Ishikawa (cell line): ENCODE data around the gene BIK.

Source experiments
- CEBPB ChIP-seq: IDR thresholded peaks from 2 replicates; pipeline ENCODE4 v1.6.1; 2012
- CREB1 ChIP-seq: IDR thresholded peaks from 2 replicates; pipeline ENCODE4 v1.6.1; 2012; ENCODE audit warnings: low read depth
- EGR1 ChIP-seq: IDR thresholded peaks from 2 replicates; pipeline ENCODE4 v1.6.1; 2012
- EP300 ChIP-seq: IDR thresholded peaks from 2 replicates; pipeline ENCODE4 v1.6.1; 2012; ENCODE audit warnings: borderline replicate concordance
- FOXM1 ChIP-seq: IDR thresholded peaks from 2 replicates; pipeline ENCODE4 v1.6.1; 2012; ENCODE audit warnings: low read depth, borderline replicate concordance
- NFIC ChIP-seq: IDR thresholded peaks from 2 replicates; pipeline ENCODE4 v1.6.1; 2012
- RAD21 ChIP-seq: IDR thresholded peaks from 2 replicates; pipeline ENCODE4 v1.6.1; 2012; ENCODE audit warnings: low read depth
- TAF1 ChIP-seq: IDR thresholded peaks from 2 replicates; pipeline ENCODE4 v1.6.1; 2012; ENCODE audit warnings: low read depth, mild to moderate bottlenecking
- TCF12 ChIP-seq: IDR thresholded peaks from 2 replicates; pipeline ENCODE4 v1.6.1; 2012; ENCODE audit warnings: low read depth
- TEAD4 ChIP-seq: IDR thresholded peaks from 2 replicates; pipeline ENCODE4 v1.6.1; 2012
- YY1 ChIP-seq: IDR thresholded peaks from 2 replicates; pipeline ENCODE4 v1.6.1; 2012; ENCODE audit warnings: low read depth
- ZBTB7A ChIP-seq: IDR thresholded peaks from 2 replicates; pipeline ENCODE4 v1.6.1; 2012; ENCODE audit warnings: low read depth
- TF ChIP-seq, protein P1 (sequence below): IDR thresholded peaks from 2 replicates; pipeline ENCODE4 v1.6.1; 2012
- TF ChIP-seq, protein P2 (sequence below): IDR thresholded peaks from 2 replicates; pipeline ENCODE4 v1.6.1; 2012
- TF ChIP-seq, protein P3 (sequence below): IDR thresholded peaks from 2 replicates; pipeline ENCODE4 v1.6.1; 2012; ENCODE audit warnings: low read depth, mild to moderate bottlenecking

BIK gene, protein sequence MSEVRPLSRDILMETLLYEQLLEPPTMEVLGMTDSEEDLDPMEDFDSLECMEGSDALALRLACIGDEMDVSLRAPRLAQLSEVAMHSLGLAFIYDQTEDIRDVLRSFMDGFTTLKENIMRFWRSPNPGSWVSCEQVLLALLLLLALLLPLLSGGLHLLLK

DNA sequence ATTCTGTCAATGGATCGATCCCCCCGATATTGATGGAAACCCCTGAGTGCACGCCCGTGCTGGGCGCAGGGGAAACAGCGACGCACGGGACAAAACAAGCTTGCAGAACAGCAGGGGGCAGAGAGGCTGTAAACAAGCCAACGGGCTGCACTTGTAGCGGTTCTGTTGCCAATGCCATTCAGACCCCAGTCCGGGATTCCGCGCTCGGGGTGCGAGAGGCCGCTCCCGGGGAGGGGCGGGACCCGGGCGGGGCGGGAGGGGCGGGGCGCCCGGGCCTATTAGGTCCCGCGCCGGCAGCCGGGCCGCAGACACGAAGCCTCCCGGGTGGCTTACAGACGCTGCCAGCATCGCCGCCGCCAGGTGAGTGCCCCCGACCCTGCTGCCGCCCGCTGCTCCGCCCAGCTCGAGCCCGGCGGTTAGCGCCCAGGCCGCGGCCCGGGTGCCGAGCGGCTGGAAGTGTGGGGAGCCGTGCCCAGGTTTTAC, at the start of gene BIK:
BIK (plus strand) TSS at position 307 of the 483 bp plus-strand sequence. CDS start 13,273 bp downstream, outside the sequence.
- no peak for TF ChIP-seq TEAD4
- TF ChIP-seq, protein P1, sequence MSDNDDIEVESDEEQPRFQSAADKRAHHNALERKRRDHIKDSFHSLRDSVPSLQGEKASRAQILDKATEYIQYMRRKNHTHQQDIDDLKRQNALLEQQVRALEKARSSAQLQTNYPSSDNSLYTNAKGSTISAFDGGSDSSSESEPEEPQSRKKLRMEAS, result no peak
- TF ChIP-seq YY1, result no peak
- TF ChIP-seq, protein P2, sequence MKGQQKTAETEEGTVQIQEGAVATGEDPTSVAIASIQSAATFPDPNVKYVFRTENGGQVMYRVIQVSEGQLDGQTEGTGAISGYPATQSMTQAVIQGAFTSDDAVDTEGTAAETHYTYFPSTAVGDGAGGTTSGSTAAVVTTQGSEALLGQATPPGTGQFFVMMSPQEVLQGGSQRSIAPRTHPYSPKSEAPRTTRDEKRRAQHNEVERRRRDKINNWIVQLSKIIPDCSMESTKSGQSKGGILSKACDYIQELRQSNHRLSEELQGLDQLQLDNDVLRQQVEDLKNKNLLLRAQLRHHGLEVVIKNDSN, result no peak
- no peak for TF ChIP-seq TCF12
- no peak for TF ChIP-seq TAF1

DNA sequence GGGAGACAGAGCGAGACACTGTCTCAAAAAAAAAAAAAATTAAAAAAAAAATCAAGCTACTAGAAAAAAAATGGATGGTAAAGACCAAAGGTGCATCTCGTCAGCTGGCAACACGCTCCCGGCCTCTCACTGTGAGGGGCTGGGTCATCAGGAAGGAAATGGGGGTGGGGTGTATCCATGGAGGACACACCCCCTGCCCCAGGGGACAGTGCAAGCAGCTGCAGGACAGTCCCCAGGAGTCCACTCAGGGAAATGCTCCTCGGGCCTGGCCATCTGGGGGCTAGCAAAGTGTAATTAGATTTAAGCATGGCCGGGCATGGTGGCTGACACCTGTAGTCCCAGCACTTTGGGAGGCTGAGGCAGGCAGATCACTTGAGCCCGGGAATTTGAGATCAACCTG, 44.4 kb upstream of the BIK start:
- no peak for TF ChIP-seq FOXM1
- TF ChIP-seq, protein P1, result no peak
- TF ChIP-seq RAD21, result no peak
- TF ChIP-seq TAF1, result no peak
- TF ChIP-seq EGR1, result no peak
- no peak for TF ChIP-seq NFIC
- TF ChIP-seq, protein P3, sequence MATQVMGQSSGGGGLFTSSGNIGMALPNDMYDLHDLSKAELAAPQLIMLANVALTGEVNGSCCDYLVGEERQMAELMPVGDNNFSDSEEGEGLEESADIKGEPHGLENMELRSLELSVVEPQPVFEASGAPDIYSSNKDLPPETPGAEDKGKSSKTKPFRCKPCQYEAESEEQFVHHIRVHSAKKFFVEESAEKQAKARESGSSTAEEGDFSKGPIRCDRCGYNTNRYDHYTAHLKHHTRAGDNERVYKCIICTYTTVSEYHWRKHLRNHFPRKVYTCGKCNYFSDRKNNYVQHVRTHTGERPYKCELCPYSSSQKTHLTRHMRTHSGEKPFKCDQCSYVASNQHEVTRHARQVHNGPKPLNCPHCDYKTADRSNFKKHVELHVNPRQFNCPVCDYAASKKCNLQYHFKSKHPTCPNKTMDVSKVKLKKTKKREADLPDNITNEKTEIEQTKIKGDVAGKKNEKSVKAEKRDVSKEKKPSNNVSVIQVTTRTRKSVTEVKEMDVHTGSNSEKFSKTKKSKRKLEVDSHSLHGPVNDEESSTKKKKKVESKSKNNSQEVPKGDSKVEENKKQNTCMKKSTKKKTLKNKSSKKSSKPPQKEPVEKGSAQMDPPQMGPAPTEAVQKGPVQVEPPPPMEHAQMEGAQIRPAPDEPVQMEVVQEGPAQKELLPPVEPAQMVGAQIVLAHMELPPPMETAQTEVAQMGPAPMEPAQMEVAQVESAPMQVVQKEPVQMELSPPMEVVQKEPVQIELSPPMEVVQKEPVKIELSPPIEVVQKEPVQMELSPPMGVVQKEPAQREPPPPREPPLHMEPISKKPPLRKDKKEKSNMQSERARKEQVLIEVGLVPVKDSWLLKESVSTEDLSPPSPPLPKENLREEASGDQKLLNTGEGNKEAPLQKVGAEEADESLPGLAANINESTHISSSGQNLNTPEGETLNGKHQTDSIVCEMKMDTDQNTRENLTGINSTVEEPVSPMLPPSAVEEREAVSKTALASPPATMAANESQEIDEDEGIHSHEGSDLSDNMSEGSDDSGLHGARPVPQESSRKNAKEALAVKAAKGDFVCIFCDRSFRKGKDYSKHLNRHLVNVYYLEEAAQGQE, result no peak
- TF ChIP-seq YY1, result no peak
- no peak for TF ChIP-seq TCF12
- TF ChIP-seq ZBTB7A, result no peak
- no peak for TF ChIP-seq CEBPB
- TF ChIP-seq EP300, result no peak
- TF ChIP-seq, protein P2, result no peak
- TF ChIP-seq TEAD4, result no peak
- no peak for TF ChIP-seq CREB1

DNA sequence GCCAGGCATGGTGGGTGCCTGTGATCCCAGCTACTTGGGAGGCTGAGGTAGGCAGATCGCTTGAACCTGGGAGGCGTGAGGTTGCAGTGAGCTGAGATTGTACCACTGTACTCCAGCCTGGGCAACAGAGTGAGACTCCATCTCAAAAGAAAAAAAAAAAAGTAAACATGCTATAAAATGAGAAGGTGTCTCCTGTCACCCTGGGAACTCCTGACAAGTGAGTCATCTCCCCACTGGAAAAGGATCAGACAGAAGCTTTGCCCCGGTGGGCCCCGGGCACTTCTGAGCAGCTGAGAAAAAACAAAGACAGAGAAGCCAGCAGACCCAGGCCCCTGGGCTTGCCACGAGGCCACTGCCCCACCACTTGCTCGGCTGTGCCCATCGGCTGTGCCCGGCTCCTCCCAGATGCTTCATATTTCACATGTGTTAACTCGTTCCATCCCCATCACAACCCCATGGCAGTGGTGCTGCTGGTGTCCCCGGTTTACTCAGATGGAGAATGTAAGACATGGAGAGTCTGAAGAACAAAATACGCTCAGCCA, 43.6 kb upstream of the BIK start:
- TF ChIP-seq TCF12 (no peak), CREB1 (no peak), RAD21 (no peak), TAF1 (no peak), FOXM1 (no peak), TEAD4 (no peak), EP300 (no peak), ZBTB7A (no peak)
- TF ChIP-seq, protein P3, result no peak
- TF ChIP-seq, protein P1, result no peak
- TF ChIP-seq, protein P2, result no peak

DNA sequence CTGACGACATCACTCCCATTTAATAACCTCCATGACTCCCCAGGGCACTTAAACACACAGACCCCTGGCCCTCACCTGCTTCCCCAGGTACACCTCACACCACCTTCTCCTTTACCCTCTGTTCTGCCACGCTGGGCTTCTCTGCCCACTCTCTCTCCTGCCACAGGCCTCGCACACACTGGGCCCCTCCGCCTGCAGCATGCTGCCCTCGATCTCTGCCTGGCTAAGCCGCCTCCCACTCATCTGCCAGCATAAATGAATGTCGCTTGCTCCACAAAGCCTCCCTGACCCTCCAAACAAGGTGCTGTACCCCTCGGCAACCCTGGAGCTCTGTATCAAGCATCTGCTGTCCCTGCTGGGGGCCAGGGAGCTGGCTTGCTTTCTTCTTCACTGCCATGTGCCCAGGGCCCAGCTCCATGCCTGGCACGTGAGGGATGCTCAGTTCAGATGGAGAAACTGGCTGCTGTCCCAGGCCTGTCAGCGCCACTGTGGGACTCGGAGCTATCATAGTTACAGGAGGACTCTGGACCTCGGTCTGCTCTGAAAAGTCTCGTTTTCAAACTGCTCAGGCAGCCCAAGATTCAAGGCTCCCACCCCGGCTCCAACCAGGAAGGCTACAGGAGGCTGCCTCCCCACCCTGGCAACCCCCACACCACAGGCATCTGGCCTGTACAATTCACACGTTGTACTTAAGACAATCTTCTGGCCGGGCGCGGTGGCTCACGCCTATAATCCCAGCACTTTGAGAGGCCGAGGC, 33.3 kb upstream of the BIK start:
- no peak for TF ChIP-seq TCF12
- no peak for TF ChIP-seq NFIC
- TF ChIP-seq, protein P1, result no peak
- TF ChIP-seq, protein P2, result no peak
